HG03565 (cell line): ENCODE results near the gene PMAIP1.

Experiments
- ATAC-seq: cut with Tn5 transposase; IDR thresholded peaks from one replicate; pipeline ENCODE4 v1.9.1; 2021; ENCODE audit warnings: mild to moderate bottlenecking, moderate library complexity; ENCODE audit not compliant: unreplicated experiment

PMAIP1 gene

DNA sequence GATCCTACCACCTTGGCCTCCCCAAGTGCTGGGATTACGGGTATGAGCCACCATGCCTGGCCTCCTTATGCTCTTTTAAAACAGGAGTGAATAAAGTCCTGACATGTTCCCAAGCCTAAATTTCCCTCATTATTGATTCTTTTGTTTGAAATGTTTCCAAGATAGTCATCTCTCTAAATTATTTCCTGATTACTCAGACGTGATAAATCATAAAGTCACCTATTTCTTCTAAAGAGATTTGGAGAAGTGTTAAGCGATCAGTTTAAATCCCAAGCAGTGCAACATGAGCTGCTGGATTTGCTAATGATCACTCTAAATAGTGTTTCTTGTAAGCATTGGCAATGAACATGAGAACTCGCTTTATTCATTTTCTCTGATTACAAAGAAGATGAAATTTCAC lies 51.8 kb downstream of the PMAIP1 start:
- no peak for ATAC-seq

- ATAC-seq: no peak
These were observed 52.6 kb downstream of the PMAIP1 start for GRCh38 chr18:59952283-59953007.
